HG03565 (cell line): ENCODE results near the gene DRD4.

Experiments
- ATAC-seq: cut with Tn5 transposase; IDR thresholded peaks from one replicate; pipeline ENCODE4 v1.9.1; 2021; ENCODE audit warnings: mild to moderate bottlenecking, moderate library complexity; ENCODE audit not compliant: unreplicated experiment

The DRD4 gene

GRCh38 chr11:620935-621814, 15.9 kb upstream of the DRD4 start:
- no peak for ATAC-seq

DNA sequence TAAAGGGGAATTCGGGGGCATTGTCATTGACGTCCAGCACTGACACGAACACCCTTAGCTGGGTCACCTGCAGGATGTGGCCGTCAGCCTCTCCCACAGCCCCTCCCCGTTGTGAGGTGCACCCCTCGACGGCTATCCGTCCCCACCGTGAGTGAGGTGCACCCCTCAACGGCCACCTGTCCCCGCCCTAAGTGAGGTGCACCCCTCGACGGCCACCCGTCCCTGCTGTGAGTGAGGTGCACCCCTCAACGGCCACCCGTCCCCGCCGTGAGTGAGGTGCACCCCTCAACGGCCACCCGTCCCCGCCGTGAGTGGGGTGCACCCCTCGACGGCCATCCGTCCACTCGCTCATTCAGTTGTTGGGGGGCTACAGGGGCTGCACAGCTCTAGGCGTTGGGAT, 15.2 kb upstream of the DRD4 start:
- ATAC-seq: no peak

DNA sequence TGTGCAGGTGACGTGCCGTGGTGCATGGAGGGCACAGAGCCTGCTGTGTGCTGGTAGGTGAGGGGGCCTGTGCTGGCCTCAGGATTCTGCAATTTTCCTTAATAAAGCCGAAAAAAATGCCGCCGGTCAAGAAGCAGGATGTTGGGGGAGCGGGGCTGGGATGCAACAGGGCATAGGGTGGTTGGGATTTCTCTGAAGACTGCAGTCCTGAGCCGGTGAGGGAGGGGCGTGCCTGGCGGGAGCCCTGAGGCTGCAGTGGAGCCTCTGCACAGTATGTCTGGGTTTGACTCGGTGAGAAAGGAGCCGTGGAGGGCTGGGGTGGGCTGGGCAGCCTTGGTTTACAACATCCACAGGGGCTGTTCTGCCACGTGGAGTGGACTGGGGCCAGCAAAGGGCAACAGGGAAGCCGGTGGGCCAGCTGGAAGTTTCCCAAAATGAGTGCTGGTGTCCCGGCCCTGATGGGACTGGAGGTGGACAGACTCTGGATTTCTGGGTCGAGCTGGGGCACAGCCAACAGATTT, 13.7 kb upstream of the DRD4 start:
- ATAC-seq: no peak

- ATAC-seq: no peak
These were observed 12.9 kb upstream of the DRD4 start for GRCh38 chr11:623999-624704.

DNA sequence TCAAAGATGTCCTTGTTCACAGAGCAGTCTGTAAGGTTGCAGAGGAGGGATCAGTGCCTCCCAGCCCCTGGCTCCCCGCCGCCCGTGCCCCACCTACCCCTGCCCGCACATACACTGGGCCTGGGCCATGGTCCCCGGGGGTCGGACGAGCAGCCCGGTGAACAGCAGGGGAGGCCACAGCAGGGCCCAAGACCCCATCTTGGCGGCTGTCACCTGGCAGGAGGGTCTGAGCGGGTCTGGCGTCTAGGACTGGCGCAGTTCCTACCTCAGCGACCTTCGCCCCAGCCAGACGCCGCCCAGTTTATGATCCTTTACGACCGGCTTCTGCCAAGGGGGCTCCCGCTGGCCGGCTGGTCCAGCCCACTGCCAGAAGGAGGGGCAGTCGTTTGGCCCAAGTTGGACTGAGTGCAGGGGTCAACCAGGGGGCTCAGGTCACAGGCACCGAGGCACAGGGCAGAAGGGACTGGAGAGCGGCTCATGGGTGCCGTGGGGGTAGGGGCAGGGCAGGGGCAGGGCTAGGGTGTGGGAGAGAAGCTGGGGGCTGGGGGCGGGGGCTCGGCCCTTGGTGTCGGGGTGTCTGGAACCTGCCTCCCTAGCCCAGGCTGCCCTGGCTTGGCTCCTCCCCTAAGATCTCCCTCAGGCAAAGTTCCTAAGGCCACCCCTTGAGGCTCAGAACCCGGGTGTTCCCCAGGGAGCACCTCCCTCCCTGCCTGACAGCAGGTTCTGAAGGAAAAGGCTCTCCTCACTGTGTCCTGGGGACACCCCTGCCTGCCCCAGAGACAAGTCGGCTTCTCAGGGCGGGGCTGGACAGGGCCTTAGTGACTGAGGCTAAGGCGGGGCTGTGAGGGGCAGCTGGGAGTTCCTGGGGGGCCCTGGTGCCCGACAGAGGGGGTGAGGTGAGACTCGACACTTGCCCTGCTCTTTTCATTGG, 12.1 kb upstream of the DRD4 start, which contains the start of gene CDHR5:
TSS of gene CDHR5 (minus strand) at position 251 of the 931 bp plus-strand sequence. CDS start at position 198, 53 bp downstream.
- no peak for ATAC-seq

- ATAC-seq: no peak
These were observed 11.3 kb upstream of the DRD4 start for GRCh38 chr11:625636-626268.

DNA sequence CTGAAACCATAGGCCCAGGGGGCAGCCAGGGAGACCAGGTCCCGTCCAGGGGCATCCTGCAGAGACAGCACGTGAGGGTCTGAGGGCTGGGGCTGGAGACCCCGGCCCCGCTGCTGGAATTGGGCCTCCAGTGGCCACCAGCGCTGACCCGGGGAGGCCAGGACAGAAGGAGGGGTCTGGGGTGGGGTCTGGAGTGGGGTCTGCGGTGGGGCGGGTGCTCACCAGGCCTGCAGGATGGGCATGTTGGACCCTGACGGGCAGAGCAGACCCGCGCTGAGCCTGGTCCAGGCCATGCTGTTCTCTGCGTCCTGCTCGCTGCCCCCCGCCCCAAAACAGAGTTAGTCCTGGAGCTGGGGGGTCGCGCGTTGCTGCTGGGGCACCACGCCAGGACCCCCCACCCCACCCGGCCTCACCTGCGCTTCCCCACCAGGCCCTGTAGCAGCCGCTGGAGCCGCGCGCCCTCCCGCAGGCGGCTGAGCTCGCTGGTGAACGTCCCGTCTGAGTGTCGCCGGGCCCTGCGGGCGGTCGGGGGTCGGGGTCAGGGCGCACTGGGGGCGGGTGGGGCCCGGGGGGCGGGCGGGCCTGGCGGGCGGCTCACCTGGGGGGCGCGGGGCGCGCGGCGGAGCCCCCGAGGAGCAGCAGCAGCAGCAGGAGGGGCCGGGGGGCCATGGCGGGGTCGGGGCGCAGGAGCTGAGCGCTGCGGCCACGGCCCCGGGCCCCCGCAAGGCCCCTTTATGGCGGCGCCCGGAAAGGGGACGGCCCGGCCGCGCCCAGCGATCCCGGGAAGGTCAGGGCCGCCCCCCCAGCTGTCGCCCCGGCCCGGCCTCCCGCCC, 10.4 kb upstream of the DRD4 start, which contains the start of gene SCT:
TSS of gene SCT (minus strand) at position 707 of the 833 bp plus-strand sequence. CDS start at position 669, 38 bp downstream.
- ATAC-seq: no peak

GRCh38 chr11:627308-627576, 9.8 kb upstream of the DRD4 start:
- no peak for ATAC-seq

GRCh38 chr11:628056-628455, 9.0 kb upstream of the DRD4 start:
- ATAC-seq: no peak

DNA sequence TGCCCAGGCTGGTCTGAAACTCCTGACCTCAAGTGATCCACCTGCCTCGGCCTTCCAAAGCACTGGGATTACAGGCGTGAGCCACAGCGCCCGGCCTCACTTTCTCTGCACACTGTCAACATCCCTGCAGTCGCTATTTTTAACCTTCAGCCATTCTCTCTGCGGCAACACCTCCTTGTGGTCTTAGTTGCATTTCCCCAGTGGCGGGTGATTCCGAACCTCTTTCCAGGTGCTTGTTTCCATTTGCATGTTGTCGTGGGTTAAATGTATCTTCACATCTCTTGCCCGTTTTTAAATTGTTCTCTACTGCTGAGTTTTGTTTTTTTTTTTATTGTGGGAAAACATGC, 7.9 kb upstream of the DRD4 start:
- no peak for ATAC-seq

DNA sequence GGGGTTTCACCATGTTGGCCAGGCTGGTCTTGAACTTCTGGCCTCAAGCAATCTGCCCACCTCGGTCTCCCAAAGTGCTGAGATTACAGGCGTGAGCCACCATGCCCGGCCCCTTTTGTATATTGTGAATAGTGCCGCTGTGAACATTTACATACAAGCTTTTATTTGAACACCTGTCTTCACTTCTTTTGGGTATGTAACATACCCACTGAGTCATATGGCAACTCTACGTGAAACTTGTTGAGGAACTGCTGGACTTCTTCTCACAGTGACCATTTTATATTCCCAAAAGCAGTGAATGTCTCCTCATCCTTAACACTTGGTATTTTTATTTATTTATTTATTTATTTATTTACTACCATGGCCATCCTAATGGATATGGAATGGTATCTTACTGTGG, 6.2 kb upstream of the DRD4 start:
- ATAC-seq: no peak

GRCh38 chr11:635945-636510, 1.0 kb upstream of the DRD4 start:
- no peak for ATAC-seq

DNA sequence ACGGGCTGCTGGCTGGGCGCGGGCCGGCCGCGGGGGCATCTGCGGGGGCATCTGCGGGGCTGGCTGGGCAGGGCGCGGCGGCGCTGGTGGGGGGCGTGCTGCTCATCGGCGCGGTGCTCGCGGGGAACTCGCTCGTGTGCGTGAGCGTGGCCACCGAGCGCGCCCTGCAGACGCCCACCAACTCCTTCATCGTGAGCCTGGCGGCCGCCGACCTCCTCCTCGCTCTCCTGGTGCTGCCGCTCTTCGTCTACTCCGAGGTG, 194 bp downstream of the DRD4 start:
- ATAC-seq: no peak

DNA sequence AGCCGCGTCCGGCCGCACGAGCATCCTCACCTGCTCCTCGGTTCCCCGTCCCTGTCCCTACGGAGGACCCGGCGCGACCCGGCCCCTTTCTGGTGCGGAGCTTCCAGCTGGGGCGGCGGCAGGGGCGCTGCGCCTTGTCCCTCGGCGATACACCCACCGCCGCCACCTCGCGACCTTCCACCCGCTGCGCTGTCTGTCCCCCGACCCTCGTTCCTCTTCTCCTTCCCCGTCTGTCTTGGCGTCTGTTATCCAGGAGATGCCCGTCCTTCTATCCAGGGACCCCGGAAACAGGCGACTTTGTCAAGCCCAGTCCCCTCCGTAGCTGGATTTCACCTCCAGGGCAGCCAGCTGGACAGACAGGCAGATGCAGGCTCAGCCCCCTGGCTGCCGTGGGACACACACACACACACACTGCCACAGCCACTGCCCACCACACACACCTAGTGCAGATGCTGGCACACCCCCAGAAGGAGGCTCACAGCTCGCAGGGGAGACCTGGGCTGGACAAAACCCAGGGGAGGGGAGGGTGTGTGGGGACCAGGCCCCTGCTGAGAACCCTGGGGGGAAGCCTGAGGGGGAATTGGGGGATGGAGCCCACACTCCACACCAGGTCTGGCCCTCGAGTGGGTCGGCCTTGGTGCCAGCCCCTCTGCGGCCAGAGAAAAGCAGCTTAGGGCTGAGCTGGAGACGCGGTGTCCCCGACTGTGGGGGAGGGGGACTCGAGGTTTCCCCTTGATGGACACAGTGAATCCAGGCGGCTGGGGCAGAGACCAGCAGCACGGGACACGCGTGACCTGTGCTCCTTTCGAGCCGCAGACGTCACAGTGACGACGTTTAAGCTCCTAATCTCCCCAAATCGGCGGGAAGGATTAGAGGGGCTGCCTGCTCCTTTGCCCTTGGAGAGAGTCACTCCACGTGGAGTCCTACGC, 788 bp downstream of the DRD4 start:
- no peak for ATAC-seq

- ATAC-seq: no peak
These were observed 1.7 kb downstream of the DRD4 start for GRCh38 chr11:638631-639331.

DNA sequence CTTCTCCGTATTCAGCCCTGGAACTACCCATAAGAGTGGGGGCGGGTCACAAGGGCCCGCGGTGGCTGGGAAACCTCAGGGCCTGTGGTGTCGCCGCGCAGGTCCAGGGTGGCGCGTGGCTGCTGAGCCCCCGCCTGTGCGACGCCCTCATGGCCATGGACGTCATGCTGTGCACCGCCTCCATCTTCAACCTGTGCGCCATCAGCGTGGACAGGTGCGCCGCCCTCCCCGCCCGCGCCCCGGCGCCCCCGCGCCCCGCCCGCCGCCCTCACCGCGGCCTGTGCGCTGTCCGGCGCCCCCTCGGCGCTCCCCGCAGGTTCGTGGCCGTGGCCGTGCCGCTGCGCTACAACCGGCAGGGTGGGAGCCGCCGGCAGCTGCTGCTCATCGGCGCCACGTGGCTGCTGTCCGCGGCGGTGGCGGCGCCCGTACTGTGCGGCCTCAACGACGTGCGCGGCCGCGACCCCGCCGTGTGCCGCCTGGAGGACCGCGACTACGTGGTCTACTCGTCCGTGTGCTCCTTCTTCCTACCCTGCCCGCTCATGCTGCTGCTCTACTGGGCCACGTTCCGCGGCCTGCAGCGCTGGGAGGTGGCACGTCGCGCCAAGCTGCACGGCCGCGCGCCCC, 2.4 kb downstream of the DRD4 start:
- no peak for ATAC-seq

GRCh38 chr11:640021-640706, 3.1 kb downstream of the DRD4 start:
- no peak for ATAC-seq
